ENCODE data around the gene BAIAP2L1. TPM values are rescaled to one million over a fixed set of nuclear protein-coding genes. Genes with fewer than 3 reads are reported as not detected.

The BAIAP2L1 gene
- total RNA-seq: 0.37 and 2.2 TPM in 2 replicates

GRCh38 chr7:98400542-98401340 lies at the start of gene BAIAP2L1:
BAIAP2L1 (minus strand) TSS chr7:98401090; CDS start chr7:98400852, 238 bp downstream.

GRCh38 chr7:98280791-98281756 lies 119.8 kb downstream of the BAIAP2L1 start, which contains the start of gene BRI3:
BRI3 (plus strand) TSS chr7:98281686; CDS start chr7:98281796, 110 bp downstream.

GRCh38 chr7:98251601-98252424 lies 149.1 kb downstream of the BAIAP2L1 start, which contains the start of gene TECPR1:
TECPR1 (minus strand) TSS chr7:98252232; CDS start chr7:98246146, 6,086 bp downstream.

Other genes starting within 250 kb of the BAIAP2L1 start
- gene BHLHA15, start 189.7 kb downstream of the BAIAP2L1 start, total RNA-seq: 0.39 TPM in 1 of 2 replicates, not detected in the other
- gene TECPR1, start 148.9 kb downstream of the BAIAP2L1 start, total RNA-seq: 9.9 and 19.7 TPM in 2 replicates
- 63.9 and 72.8 TPM in 2 replicates for gene BRI3, start 119.4 kb downstream of the BAIAP2L1 start, total RNA-seq
- under 0.01 and 0.98 TPM in 2 replicates for gene NPTX2, start 216.2 kb upstream of the BAIAP2L1 start, total RNA-seq